HCT116 (cell line): ENCODE measurements around the gene AFF1. TPM values are rescaled to one million over a fixed set of nuclear protein-coding genes. Genes with fewer than 3 reads are reported as not detected.

Source experiments
- ATAC-seq: fragments of 200-7000 bp; cut with Tn5 transposase; 2 replicates; pipeline ENCODE4 v1.9.1; 2020; ENCODE audit warnings: mild to moderate bottlenecking, moderate library complexity
- BruUV-seq: library from RNA; stranded (reverse); fragments of 400-500 nt; replicated peaks from 2 replicates; lab custom pipeline; 2021; lab: Mats Ljungman, UMichigan
- CTCF ChIA-PET: fragments of 300-600 bp; sonication (Branson Sonifier 250); formaldehyde crosslinking; loops from one replicate; lab custom pipeline; 2021; ENCODE audit warnings: antibody characterized with exemption; lab: Charles Lee
- POLR2A ChIA-PET: fragments of 300-600, 350-600 bp; sonication (Branson Sonifier 250); formaldehyde crosslinking; loops from one replicate; lab custom pipeline; 2021; ENCODE audit warnings: antibody characterized with exemption; lab: Charles Lee
- RAD21 ChIA-PET, 2 experiments: fragments of 300-600 bp; sonication (Branson Sonifier 250); formaldehyde crosslinking; loops; one replicate each; lab custom pipeline; 2023; ENCODE audit warnings: low total read pairs in 2 of 2; ENCODE audit not compliant: uncharacterized antibody in 2 of 2, unreplicated experiment in 2 of 2, low non-redundant PET in 1 of 2; lab: Charles Lee
- DNase-seq: peaks from one replicate; pipeline ENCODE4 v3.0.0-alpha.2; 2010; ENCODE audit warnings: low read depth, low spot score
- H2AFZ ChIP-seq: fragments of 200-600 bp; shearing (Covaris generic), sonication (generic); 2 replicates; pipeline ENCODE4 v1.6.1; 2017; ENCODE audit warnings: low read depth, mixed run types, mixed read lengths, antibody characterized with exemption, low read length; ENCODE audit not compliant: poor library complexity, severe bottlenecking
- H3K27ac ChIP-seq: 2 replicates; pipeline ENCODE4 v1.5.1; 2012; ENCODE audit warnings: low read depth, low read length
- H3K27me3 ChIP-seq: fragments of 200-600 bp; sonication (generic); 2 replicates; pipeline ENCODE4 v1.6.1; 2016; ENCODE audit warnings: mixed run types, low read length, mixed read lengths; ENCODE audit not compliant: insufficient read depth
- H3K36me3 ChIP-seq, 2 experiments: fragments of 200-500 bp in 1 of 2; fragments of 200-600 bp in 1 of 2; sonication (Bioruptor generic) in 1 of 2; sonication (generic) in 1 of 2; 2 replicates each; pipeline versions ENCODE4 v1.5.1 to v1.6.1; 2014 to 2016; ENCODE audit warnings: low read length in 2 of 2, inconsistent platforms in 1 of 2, mixed read lengths in 1 of 2, mixed run types in 1 of 2; ENCODE audit not compliant: insufficient read depth in 2 of 2, control insufficient read depth in 1 of 2
- H3K4me1 ChIP-seq, 2 experiments: fragments of 200-600 bp in 1 of 2; sonication (generic) in 1 of 2; 2 replicates each; pipeline versions ENCODE4 v1.5.1 to v1.6.1; 2012 to 2017; ENCODE audit warnings: low read length in 2 of 2, inconsistent platforms in 1 of 2, mild to moderate bottlenecking in 1 of 2, mixed read lengths in 1 of 2, mixed run types in 1 of 2, moderate library complexity in 1 of 2; ENCODE audit not compliant: insufficient read depth in 2 of 2, control insufficient read depth in 1 of 2
- H3K4me2 ChIP-seq: fragments of 200-600 bp; sonication (generic); 2 replicates; pipeline ENCODE4 v1.6.1; 2017; ENCODE audit warnings: mixed run types, low read length, mixed read lengths
- H3K4me3 ChIP-seq, 2 experiments: fragments of 200-600 bp in 1 of 2; sonication (generic) in 1 of 2; replicated peaks in 1 of 2; 2 replicates each; pipeline ENCODE4 v1.5.1; 2011 to 2016; ENCODE audit warnings: low read length in 2 of 2, control low read depth in 1 of 2, low read depth in 1 of 2, mild to moderate bottlenecking in 1 of 2, mixed read lengths in 1 of 2, mixed run types in 1 of 2
- H3K79me2 ChIP-seq: fragments of 200-600 bp; sonication (generic); 2 replicates; pipeline ENCODE4 v1.6.1; 2017; ENCODE audit warnings: mild to moderate bottlenecking, mixed run types, low read length, moderate library complexity, mixed read lengths; ENCODE audit not compliant: insufficient read depth
- H3K9ac ChIP-seq: fragments of 200-600 bp; sonication (generic); 2 replicates; pipeline ENCODE4 v1.6.1; 2016; ENCODE audit warnings: low read length, mixed read lengths
- H3K9me2 ChIP-seq: fragments of 200-600 bp; sonication (generic), shearing (Covaris generic); 2 replicates; pipeline ENCODE4 v1.6.1; 2017; ENCODE audit warnings: mixed run types, mild to moderate bottlenecking, moderate library complexity; ENCODE audit not compliant: insufficient read depth
- H3K9me3 ChIP-seq, 2 experiments: fragments of 200-500 bp in 1 of 2; fragments of 200-600 bp in 1 of 2; sonication (Bioruptor generic) in 1 of 2; sonication (generic) in 1 of 2; 2 replicates each; pipeline ENCODE4 v1.6.1; 2014 to 2017; ENCODE audit warnings: low read length in 2 of 2, mixed read lengths in 2 of 2, inconsistent platforms in 1 of 2, low read depth in 1 of 2, mild to moderate bottlenecking in 1 of 2, mixed run types in 1 of 2, moderate library complexity in 1 of 2; ENCODE audit not compliant: control insufficient read depth in 1 of 2, insufficient read depth in 1 of 2
- H4K20me1 ChIP-seq: fragments of 200-600 bp; sonication (generic), shearing (Covaris generic); 2 replicates; pipeline ENCODE4 v1.6.1; 2017; ENCODE audit warnings: mixed run types, mild to moderate bottlenecking, moderate library complexity; ENCODE audit not compliant: insufficient read depth
- CEBPB ChIP-seq: IDR thresholded peaks from 2 replicates; pipeline ENCODE4 v1.6.1; 2012; ENCODE audit warnings: low read depth
- EZH2 ChIP-seq: fragments of 200-600 bp; sonication (generic); IDR thresholded peaks from 2 replicates; pipeline ENCODE4 v1.6.1; 2017; ENCODE audit warnings: antibody characterized with exemption, mixed run types
- RAD21 ChIP-seq: IDR thresholded peaks from 2 replicates; pipeline ENCODE4 v1.6.1; 2012; ENCODE audit warnings: low read depth, mild to moderate bottlenecking
- REST ChIP-seq: IDR thresholded peaks from 2 replicates; pipeline ENCODE4 v1.6.1; 2012; ENCODE audit warnings: low read depth
- SIN3A ChIP-seq: IDR thresholded peaks from 2 replicates; pipeline ENCODE4 v1.6.1; 2012; ENCODE audit warnings: low read depth
- SP1 ChIP-seq: IDR thresholded peaks from 2 replicates; pipeline ENCODE4 v1.6.1; 2012; ENCODE audit warnings: low read depth
- SRF ChIP-seq: IDR thresholded peaks from 2 replicates; pipeline ENCODE4 v1.6.1; 2012; ENCODE audit warnings: low read depth
- TCF7L2 ChIP-seq: IDR thresholded peaks from 2 replicates; pipeline ENCODE4 v1.7.0; 2011; ENCODE audit warnings: borderline replicate concordance, inconsistent platforms; ENCODE audit not compliant: insufficient read depth, insufficient read length; ENCODE audit errors: extremely low read depth
- YY1 ChIP-seq: IDR thresholded peaks from 2 replicates; pipeline ENCODE4 v1.6.1; 2011; ENCODE audit warnings: low read length, low read depth, moderate library complexity, mild to moderate bottlenecking; ENCODE audit not compliant: insufficient replicate concordance; ENCODE audit errors: extremely low read depth
- ZBTB33 ChIP-seq: IDR thresholded peaks from 2 replicates; pipeline ENCODE4 v1.6.1; 2011; ENCODE audit warnings: mild to moderate bottlenecking, low read length, moderate library complexity; ENCODE audit not compliant: insufficient replicate concordance; ENCODE audit errors: extremely low read depth
- ZNF274 ChIP-seq: fragments of 200-500 bp; sonication (Bioruptor generic); IDR thresholded peaks from 2 replicates; pipeline ENCODE4 v1.6.1; 2014; ENCODE audit warnings: mild to moderate bottlenecking, low read depth, low read length, inconsistent platforms
- intact Hi-C: fragments of 100-400 bp; cut with micrococcal nuclease; formaldehyde crosslinking; loops from 2 replicates; pipeline ENCODE4 v1.10.0; 2022
- total RNA-seq: library from RNA; stranded (reverse); gene quantifications from one replicate; pipeline ENCODE4 v1.2.1, GENCODE V29; 2021; ENCODE audit not compliant: unreplicated experiment

Gene AFF1
- total RNA-seq, 1 experiment from 2014 or later = 43.1 TPM

- Histone ChIP-seq H4K20me1 (no peaks in the 10 kb centered on the region), H3K27me3 (no peaks in the 10 kb centered on the region), H3K36me3 (no peaks in the 10 kb centered on the region), H3K4me2 (no peak overlapping the region), H3K27ac (no peak overlapping the region), H3K4me3 (no peak overlapping the region), H2AFZ (no peak overlapping the region), H3K4me1 (no peaks in the 10 kb centered on the region), H3K79me2 (no peaks in the 10 kb centered on the region), H3K9me2 (no peaks in the 10 kb centered on the region), H3K9me3 (no peaks in the 10 kb centered on the region), H3K9ac (no peak overlapping the region)
- ChIA-PET RAD21 (no interaction called here), CTCF (interaction anchor here (1.1 to 3.6 kb wide), 4 partner anchors 11 to 415 kb away, joined by 3 to 13 read pairs (median 5); no protein-coding TSS in a partner anchor), POLR2A (no interaction called here)
- intact Hi-C loops = no loop called here
- ATAC-seq (no peak), DNase-seq (no peak)
- TF ChIP-seq ZBTB33 (no peak), RAD21 (no peak), CEBPB (no peak), ZNF274 (no peak), SIN3A (no peak), EZH2 (no peak), YY1 (no peak), SRF (no peak), TCF7L2 (no peak), SP1 (no peak), REST (no peak)
- no TSS peak for BruUV-seq
These were observed 23.8 kb upstream of the AFF1 start for GRCh38 chr4:86910820-86911684.
